NCI-H345 treated with DMSO at 0.1 percent for 48 hours (cell line): Measurements from ENCODE around the gene GNAQ.

ENCODE experiments used
- DNase-seq: peaks from one replicate; lab custom pipeline; 2025; ENCODE audit not compliant: unreplicated experiment; lab: John Stamatoyannopoulos, UW

Gene GNAQ

GRCh38 chr9:77977210-77977611 lies 54.4 kb downstream of the GNAQ start:
- no peak for DNase-seq

DNA sequence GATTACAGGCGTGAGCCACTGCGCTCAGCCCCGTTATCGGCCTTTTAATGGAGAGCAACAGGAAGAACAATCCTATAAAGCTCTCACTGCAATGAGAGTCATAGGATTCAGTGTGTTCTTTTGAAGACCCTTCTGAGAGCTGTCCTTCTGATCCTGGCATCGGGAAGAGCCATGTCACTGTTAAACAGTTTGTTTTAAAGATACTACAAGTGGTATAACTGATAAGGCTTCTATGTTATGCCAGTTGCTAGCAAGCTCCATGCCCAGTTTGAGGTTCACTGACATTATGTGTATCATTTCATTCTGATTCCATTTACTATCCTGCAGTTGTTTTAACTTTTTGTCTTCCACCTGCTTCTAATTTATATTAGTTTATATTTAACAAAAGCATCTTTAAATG lies 55.8 kb downstream of the GNAQ start:
- no peak for DNase-seq

GRCh38 chr9:77975036-77975435 lies 56.6 kb downstream of the GNAQ start:
- DNase-seq = no peak

- DNase-seq = no peak
Observed at GRCh38 chr9:77974434-77974833, 57.2 kb downstream of the GNAQ start.

- no peak for DNase-seq
Observed at GRCh38 chr9:77969083-77969482, 62.5 kb downstream of the GNAQ start.

DNA sequence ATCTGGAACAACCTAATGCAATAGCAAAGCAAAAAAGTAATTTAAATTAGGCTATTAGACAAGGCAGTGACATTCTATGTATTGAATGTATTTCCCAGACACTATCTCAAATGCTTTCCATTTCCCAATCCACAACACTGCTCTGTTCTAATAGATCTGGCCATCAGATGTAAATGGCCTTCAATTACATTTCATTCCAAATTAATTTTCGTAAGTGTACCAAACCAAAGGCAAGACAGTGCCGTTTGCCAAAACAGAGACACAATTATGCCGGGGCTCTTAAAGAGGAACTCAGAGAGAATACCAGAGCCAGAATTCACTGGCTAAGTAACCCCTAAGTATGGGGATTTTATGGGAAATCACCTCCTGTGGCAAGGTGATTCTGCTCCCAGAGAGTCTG lies 63.1 kb downstream of the GNAQ start:
- DNase-seq = no peak

DNA sequence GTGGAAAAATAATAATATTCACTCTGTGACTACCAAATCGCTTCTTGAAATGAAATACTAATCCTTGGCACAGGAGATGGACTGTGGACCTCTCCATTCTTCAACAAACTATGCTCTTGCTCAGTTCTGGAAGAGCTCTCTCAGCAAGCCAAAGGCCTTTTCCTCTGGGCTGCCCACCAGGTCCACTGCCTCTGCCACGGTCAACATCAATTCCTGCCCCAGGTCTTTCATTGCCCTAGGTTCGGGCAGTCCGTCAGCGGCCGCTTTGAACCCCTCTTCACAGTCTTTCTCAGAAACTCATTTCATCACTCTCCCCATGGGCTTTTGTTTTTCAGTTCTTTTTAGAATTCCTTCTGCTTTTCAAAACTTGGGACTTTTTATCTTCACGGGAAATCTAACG lies 64.9 kb downstream of the GNAQ start:
- no peak for DNase-seq

DNA sequence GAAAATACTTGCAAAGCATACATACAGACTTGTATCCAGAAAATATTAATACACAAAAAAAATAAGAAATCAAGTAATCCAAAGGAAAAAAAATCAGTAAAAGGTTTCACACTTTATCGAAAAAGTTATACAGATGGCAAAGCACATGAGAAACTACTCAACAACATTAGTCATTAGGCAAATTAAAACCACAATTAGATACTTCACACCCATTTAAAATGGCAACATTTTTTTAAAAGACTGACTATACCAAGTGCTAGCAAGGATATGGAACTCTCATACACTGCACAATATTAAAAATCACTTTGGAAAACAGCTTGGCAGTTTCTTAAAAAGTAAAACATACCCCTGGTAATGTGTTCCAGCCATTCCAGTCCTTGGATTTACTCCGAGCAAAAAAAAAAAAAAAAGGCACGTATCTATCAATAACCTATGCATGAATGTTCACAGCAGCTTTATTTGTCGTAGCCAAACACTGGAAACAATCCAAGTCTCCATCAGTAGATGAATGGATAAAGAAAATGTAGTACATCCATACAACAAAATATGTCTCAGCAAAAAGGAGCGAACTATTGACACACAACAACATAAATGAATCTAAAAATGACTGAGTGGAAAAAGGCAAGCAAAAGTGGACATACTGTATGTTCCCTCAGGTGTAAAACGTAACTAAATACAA lies 66.0 kb downstream of the GNAQ start:
- peak; percentile 70 for DNase-seq

- DNase-seq = no peak
Observed at GRCh38 chr9:77964258-77964657, 67.4 kb downstream of the GNAQ start.

DNA sequence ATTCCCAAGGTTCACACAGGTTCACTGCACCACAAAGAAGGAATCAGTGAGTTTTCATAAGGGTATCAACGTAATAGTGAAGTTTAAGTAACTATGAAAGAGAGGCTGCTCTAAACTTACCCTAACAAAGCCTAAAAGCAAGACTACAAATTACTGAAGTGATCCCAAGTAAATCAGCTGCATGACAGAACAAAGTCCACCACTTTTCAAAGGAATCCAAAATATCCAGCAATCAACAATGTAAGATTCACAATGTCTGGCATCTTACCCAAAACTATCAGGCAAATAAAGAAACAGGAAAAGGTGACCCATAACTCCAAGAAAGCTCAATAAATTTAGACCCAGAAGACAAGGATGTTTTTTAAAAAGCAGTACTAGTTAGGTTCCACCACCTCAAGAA lies 70.1 kb downstream of the GNAQ start:
- no peak for DNase-seq

DNA sequence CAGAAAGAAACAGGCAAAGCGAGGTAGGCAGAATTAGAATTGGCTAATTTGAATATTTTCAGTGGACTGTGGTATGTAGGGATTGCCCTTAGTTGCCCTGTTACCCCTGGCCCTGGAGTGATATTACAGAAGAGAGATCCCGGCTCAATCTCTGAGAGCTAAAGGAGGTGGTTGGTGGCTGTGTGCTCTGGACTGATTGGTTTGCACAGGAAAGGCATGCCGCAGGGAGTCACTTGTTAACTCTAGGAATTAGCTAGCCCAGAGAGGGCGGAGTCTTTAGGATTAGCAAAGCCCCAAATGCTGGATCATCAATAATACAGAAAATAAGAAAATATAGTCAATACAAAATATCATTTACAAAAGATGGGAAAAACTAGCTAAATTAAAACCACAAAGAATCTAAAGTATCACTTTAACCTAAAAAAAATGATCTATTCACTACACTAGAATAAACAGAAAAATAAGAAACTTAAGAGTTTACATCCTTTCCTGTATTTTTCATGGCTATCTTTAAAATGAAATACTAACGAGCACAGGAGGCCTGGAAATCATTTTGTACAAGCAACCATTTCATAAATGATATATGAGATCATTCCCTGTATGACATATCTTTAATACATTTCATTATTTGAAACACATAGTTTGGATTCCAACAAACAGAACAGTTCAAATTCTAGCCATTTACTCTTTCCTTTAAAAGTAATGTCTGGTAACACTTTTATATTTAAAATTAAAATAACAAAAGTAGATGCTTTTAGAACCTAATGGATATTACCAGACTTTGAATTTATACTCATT lies 71.1 kb downstream of the GNAQ start:
- no peak for DNase-seq

- no peak for DNase-seq
Observed at GRCh38 chr9:77959803-77960202, 71.8 kb downstream of the GNAQ start.

DNA sequence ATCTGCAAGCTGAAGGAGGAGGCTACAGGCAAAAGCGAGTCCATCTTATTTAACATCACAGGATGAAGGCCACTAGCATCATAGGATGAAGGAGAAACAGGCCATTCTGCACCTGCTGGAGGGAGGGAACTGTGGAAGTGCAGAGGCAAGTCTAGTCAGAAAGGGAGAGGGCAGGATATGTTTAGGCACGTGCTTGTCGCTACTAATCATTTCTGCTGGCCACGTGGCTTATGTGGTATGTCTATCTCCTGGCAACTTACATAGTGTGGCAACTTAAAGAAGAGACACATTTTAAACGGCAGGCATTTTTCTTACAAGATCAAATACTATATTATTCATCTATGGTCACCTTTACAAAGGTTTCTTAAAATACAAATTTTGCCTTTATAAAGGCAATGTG lies 74.0 kb downstream of the GNAQ start:
- DNase-seq = no peak

GRCh38 chr9:77956555-77956954 lies 75.1 kb downstream of the GNAQ start:
- peak; percentile 36 for DNase-seq

DNA sequence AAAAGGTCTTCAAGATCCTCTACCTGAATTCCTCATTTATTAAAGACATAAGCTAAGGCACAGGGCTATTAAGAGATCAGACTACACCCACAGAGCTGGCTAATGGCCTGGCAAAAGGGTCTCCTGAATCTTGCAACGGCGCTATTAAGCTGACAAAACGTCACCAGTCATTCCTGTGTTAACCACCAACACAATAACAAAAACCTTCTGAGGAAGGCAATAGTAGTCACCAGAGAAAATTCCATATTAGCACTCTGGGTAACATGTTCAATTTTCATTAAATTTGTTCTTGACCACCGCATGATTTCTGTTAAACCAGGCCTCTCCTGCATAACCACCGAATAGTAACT lies 77.0 kb downstream of the GNAQ start:
- DNase-seq = no peak

- DNase-seq = no peak
Observed at GRCh38 chr9:77954013-77954665, 77.5 kb downstream of the GNAQ start.

GRCh38 chr9:77953590-77953989 lies 78.0 kb downstream of the GNAQ start:
- DNase-seq = no peak

- no peak for DNase-seq
Observed at GRCh38 chr9:77952635-77953328, 78.8 kb downstream of the GNAQ start.

DNA sequence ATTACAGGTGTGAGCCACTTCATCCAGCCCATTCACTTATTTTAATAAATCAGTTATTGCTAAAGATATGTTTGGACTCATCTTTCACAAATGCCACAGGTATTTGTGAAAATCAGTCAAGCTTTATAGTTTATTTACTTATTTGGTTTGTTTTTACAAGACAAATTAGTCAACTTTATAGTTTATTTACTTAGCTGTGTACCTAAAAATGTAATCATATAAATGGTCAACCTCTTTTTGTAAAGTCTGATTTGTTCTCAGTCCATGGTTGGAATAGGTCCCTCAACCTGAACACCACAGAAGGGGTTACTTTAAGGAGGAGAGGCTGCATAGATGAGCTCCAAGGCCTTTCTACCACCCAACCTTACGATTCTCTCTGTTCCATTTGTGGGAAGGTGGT lies 80.2 kb downstream of the GNAQ start:
- no peak for DNase-seq

DNA sequence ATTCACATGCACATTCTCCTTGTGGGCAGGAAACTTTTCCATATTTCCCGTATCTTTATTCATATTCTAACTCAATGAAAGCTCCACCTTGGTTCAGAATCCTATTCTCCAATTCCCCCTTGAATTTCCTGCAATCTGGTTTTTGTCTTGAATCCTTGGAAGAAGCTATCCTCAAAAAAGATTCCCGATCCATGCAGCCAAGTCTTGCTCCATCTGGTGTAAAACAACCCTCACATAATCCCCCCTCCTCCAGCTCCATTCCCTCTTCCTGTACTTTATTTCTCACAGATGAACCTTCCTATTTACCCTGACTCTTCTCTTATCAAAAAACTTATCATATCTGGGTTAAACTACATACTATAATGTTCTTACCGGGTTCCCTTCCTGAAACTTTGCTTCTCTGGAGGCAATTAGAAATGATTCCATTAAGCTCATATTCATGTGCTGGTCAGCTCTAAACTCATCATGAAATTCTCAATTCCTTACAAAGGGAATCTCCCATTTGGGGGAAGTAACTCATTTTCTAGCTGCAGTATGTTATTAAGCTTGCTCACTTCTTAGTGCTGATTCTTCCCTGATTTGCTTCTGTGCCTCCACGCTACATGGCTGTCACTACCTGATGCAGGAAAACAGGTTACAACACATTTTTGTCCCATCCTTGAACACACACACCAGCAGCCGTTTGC lies 81.7 kb downstream of the GNAQ start:
- DNase-seq = no peak

DNA sequence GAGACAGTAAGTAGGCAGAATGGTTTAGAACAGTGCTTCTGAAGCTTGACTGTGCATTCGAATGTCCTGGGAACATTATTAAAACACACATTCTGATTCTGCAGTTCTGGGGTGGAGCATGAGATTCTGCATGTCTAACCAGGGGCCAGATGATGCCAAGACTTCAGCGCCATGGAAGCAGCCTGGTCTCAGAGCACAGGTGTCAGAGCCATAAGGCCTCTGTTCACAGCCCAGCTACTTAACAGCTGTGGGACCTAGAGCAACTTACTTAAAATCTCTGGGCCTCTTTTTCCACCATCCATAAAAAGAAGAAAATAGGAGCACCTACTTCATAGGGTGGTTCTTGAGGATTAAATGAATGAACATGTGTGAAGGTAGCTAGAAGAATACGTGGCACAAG lies 84.0 kb downstream of the GNAQ start:
- no peak for DNase-seq
